AG09319 (cell line): ENCODE measurements around the gene SARS1.

ENCODE experiments used
- DNase-seq: peaks from one replicate; pipeline ENCODE4 v3.0.0-alpha.2; 2010; ENCODE audit warnings: low read depth; ENCODE audit errors: extremely low read depth
- TF ChIP-seq, protein P1 (sequence below): IDR thresholded peaks from 2 replicates; pipeline ENCODE4 v1.5.1; 2011; ENCODE audit warnings: low read depth, mild to moderate bottlenecking, inconsistent platforms, low read length, moderate library complexity

The SARS1 gene

GRCh38 chr1:109272021-109272799, 58.5 kb downstream of the SARS1 start:
- DNase-seq = no peak
- TF ChIP-seq, protein P1, sequence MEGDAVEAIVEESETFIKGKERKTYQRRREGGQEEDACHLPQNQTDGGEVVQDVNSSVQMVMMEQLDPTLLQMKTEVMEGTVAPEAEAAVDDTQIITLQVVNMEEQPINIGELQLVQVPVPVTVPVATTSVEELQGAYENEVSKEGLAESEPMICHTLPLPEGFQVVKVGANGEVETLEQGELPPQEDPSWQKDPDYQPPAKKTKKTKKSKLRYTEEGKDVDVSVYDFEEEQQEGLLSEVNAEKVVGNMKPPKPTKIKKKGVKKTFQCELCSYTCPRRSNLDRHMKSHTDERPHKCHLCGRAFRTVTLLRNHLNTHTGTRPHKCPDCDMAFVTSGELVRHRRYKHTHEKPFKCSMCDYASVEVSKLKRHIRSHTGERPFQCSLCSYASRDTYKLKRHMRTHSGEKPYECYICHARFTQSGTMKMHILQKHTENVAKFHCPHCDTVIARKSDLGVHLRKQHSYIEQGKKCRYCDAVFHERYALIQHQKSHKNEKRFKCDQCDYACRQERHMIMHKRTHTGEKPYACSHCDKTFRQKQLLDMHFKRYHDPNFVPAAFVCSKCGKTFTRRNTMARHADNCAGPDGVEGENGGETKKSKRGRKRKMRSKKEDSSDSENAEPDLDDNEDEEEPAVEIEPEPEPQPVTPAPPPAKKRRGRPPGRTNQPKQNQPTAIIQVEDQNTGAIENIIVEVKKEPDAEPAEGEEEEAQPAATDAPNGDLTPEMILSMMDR = no peak

DNA sequence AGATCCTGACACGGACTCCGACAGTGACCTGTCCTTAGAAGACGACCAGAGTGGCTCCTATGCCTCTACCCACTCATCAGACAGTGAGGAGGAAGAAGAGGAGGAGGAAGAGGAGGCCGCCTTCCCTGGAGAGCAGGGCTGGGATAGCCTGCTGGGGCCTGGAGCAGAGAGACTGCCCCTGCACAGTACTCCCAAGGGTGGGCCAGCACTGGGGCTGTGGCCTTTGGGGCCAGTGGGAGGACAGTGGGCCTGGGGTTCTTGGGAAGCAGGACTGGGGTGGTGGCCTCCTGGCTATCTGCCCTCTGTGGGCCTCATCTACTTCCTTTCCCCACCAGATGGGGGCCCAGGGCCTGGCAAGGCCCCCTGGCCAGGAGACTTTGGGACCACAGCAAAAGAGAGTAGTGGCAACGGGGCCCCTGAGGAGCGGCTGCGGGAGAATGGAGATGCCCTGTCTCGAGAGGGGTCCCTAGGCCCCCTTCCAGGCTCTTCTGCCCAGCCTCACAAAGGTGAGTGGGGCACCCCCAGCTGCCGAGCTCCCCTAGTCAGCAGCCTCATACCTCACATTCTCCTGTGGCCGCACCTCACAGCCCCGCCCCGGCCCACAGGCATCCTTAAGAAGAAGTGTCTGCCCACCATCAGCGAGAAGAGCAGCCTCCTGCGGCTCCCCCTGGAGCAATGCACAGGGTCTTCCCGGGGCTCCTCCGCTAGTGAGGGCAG, 59.3 kb downstream of the SARS1 start:
- no peak for DNase-seq
- TF ChIP-seq, protein P1 = no peak

DNA sequence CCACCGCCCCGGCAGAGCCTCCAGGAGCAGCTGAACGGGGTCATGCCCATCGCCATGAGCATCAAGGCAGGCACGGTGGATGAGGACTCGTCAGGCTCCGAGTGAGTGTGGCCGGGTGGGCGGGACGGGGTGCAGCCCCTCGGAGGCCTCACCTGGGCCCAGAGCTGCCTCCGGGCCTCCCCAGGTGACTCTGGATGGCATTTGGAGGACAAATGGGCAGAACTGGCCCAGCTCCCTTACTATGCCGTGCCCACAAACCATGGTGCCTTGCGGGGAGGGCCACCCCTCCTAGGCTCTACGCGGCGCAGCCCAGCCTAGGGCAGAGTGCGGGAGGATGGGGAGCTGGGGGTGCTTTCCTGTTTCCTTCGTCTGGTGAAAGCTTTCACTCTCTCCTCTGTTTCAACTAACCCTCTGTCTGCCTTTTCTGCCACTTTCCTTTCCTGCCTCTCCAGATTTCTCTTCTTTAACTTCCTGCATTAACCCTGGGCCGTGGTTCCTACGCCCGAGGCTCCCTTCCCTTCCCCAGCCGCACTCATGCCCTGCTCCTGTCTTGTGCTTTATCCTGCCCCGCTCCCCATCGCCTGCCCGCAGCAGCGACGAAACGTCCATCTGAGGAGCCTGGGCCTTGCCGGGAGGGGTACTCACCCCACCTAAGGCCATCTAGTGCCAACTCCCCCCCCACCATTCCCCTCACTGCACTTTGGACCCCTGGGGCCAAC, 60.0 kb downstream of the SARS1 start:
- TF ChIP-seq, protein P1 = no peak

DNA sequence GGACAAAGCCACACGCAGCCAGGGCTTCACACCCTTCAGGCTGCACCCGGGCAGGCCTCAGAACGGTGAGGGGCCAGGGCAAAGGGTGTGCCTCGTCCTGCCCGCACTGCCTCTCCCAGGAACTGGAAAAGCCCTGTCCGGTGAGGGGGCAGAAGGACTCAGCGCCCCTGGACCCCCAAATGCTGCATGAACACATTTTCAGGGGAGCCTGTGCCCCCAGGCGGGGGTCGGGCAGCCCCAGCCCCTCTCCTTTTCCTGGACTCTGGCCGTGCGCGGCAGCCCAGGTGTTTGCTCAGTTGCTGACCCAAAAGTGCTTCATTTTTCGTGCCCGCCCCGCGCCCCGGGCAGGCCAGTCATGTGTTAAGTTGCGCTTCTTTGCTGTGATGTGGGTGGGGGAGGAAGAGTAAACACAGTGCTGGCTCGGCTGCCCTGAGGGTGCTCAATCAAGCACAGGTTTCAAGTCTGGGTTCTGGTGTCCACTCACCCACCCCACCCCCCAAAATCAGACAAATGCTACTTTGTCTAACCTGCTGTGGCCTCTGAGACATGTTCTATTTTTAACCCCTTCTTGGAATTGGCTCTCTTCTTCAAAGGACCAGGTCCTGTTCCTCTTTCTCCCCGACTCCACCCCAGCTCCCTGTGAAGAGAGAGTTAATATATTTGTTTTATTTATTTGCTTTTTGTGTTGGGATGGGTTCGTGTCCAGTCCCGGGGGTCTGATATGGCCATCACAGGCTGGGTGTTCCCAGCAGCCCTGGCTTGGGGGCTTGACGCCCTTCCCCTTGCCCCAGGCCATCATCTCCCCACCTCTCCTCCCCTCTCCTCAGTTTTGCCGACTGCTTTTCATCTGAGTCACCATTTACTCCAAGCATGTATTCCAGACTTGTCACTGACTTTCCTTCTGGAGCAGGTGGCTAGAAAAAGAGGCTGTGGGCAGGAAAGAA, 61.1 kb downstream of the SARS1 start:
- TF ChIP-seq, protein P1 = no peak
- no peak for DNase-seq

More for the DNA sequence above, 60.0 kb downstream of the SARS1 start:
- DNase-seq = no peak

DNA sequence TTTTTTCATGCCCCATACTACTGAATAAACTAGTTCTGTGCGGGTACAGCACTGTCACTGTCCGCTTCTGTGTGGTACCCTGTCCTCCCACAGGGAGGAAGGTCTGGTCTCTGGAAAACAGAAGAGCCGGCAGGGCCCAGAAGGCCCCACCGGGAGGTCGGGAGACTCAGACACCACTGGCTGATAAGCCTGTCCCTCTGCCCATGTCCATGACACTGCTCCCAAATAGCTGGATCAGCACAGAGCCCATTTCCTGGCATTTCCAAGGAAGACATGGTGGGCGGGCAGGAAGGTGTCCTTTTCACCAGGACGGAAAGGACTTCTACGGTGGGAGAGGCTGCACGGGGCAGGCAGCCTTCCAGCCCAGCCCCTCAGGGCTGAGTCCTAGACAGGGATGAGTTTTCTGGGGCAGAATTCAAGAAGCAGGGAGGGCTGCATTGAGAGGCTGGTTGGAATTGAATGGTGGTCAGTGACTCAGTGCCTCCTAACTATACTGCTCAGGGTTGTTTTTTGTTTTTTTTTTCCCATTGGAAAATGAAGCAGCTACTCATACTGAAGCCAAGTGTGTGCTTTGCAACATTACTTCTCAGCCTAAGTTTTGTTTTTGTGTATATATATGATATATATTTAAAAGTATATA, 62.1 kb downstream of the SARS1 start:
- no peak for DNase-seq

More for the DNA sequence above, 62.1 kb downstream of the SARS1 start:
- TF ChIP-seq, protein P1 = no peak
